Psoas muscle (tissue), 8 donors: Measurements from ENCODE around the gene CYTL1. TPM values are rescaled to one million over a fixed set of nuclear protein-coding genes. Genes with fewer than 3 reads are reported as not detected.
"Not testable (repeated sequence)": the region's sequence is repeated elsewhere in the genome, so short reads cannot be mapped to it uniquely, and the experiment has no call there.

Experiments
- ATAC-seq, 4 donors: fragments of 200-7000 bp; cut with Tn5 transposase; one replicate each; pipeline ENCODE4 v1.9.1; 2020; ENCODE audit warnings: moderate library complexity in 3 of 4, mild to moderate bottlenecking in 2 of 4
- DNase-seq, 2 donors: peaks; one replicate each; pipeline ENCODE4 v3.0.0-alpha.2; 2020
- H3K27ac ChIP-seq: fragments of 200-600 bp; one replicate; pipeline ENCODE4 v1.8.0; 2022
- H3K27me3 ChIP-seq, 3 donors: fragments of 200-600 bp in 1 of 3; one replicate each; pipeline versions ENCODE4 v1.6.1 to v1.8.0; 2013 to 2022; ENCODE audit warnings: low read length in 2 of 3, mild to moderate bottlenecking in 2 of 3, moderate library complexity in 1 of 3; ENCODE audit not compliant: insufficient read depth in 3 of 3
- H3K36me3 ChIP-seq, 2 donors: fragments of 200-600 bp in 1 of 2; one replicate each; pipeline versions ENCODE4 v1.6.1 to v1.8.0; 2013 to 2022; ENCODE audit warnings: low read depth in 1 of 2, mild to moderate bottlenecking in 1 of 2, moderate library complexity in 1 of 2; ENCODE audit not compliant: insufficient read depth in 1 of 2
- H3K4me1 ChIP-seq: fragments of 200-600 bp; one replicate; pipeline ENCODE4 v1.8.0; 2022
- H3K4me3 ChIP-seq: fragments of 200-600 bp; one replicate; pipeline ENCODE4 v1.8.0; 2022; ENCODE audit warnings: mild to moderate bottlenecking
- H3K9me3 ChIP-seq: fragments of 200-600 bp; one replicate; pipeline ENCODE4 v1.8.0; 2022
- WGBS, 3 donors: extraction: QIAGEN DNeasy Blood & Tissue Kit; methylation state at CpG; one replicate each; pipeline versions ENCODE4 v1.1.6 to v1.1.7; 2013; 5-methylcytosine and 5-hydroxymethylcytosine counted together
- intact Hi-C, 2 donors: fragments of 100-400 bp; cut with DNase I; formaldehyde crosslinking; loops; one replicate each; pipeline versions ENCODE4 v1.11.0 to v1.14.2; 2022
- long read RNA-seq, 2 donors: library from polyadenylated mRNA; unstranded; transcript quantifications; one replicate each; pipeline ENCODE4 v2.0.0, GENCODE V29; 2021
- polyA plus RNA-seq, 3 donors: library from polyadenylated mRNA; stranded (reverse); fragments of 200-250 nt; gene quantifications; one replicate each; pipeline ENCODE4 v1.2.3, GENCODE V29; 2013
- total RNA-seq, 4 donors: library from RNA; stranded (reverse); fragmentation: NEBNext Ultra II Directional in 2 of 4; extraction: Animal tissue kit (Norgen Biotek cat#: 25700) in 2 of 4; gene quantifications; one replicate each; pipeline versions ENCODE4 v1.2.1 to v1.2.4, GENCODE V29; 2021 to 2023
- TF ChIP-seq, protein P1 (sequence below): fragments of 200-600 bp; IDR thresholded peaks from one replicate; pipeline ENCODE4 v1.8.0; 2022; ENCODE audit warnings: antibody characterized with exemption
- donor health status: healthy with polysubstance abuse.
- donor health status: DM: no; HTN: no; CAD: no; lungs with moderate emphysema.
- donor health status: Bipolar disorder and iron deficiency.
- donor health status: healthy.
- donor health status: DM: yes; HTN: yes; CAD: no.
- donor health status: DM: no; HTN: no; CAD: no.
- donor health status: DM: no; HTN: no; CAD: no.
- donor health status: DM: yes; HTN: yes; CAD: no.

Gene CYTL1, protein sequence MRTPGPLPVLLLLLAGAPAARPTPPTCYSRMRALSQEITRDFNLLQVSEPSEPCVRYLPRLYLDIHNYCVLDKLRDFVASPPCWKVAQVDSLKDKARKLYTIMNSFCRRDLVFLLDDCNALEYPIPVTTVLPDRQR
- total RNA-seq (under 1 TPM in 1 of 4 donors, not detected in 3; 0.34 TPM), polyA plus RNA-seq (under 1 TPM; 0.05 to 0.13 (median 0.08) TPM)
- long read RNA-seq, donor 1, partial matches to known transcripts: 0 of 1 reads
- long read RNA-seq, donor 1, other reads (novel, unspliced or antisense): 0 of 1 reads
- long read RNA-seq, donor 2: 0 reads

DNA sequence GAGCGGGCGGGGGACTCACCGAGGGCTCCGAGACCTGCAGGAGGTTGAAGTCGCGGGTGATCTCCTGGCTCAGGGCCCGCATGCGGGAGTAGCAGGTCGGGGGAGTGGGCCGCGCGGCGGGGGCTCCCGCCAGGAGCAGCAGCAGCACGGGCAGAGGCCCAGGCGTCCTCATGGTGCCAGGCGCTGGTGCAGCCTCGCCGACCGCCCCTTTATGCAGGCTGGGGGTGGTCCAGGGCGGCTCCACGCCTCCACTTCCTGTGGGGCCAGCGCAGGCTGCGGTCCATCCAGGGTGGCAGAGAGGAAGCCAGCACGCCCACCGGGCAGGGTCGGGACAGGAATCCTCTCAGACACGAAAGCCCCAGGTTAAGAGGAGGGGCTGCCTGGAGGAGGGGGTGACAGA is at the start of gene CYTL1:
CYTL1 (minus strand) TSS at position 185 of the 400 bp plus-strand sequence; CDS start at position 172, 13 bp downstream.
- H3K4me1 ChIP-seq: no peaks in the 10 kb centered on the region
- peaks cover 4% of the 10 kb centered on the region for H3K9me3 ChIP-seq
- ATAC-seq (no peak), DNase-seq (no peak)
- intact Hi-C loops: no loop called here
- H3K36me3 ChIP-seq: no peaks in the 10 kb centered on the region
- 5 to 10% (median 9%) methylated on average over 26 to 28 of the region's 28 CpGs for WGBS, 3 donors
- no peak within 1 kb of the TSS for H3K27ac ChIP-seq
- H3K27me3 ChIP-seq: peaks cover 0 to 12% (median 5%) of the 10 kb centered on the region in 3 donors
- TF ChIP-seq, protein P1, sequence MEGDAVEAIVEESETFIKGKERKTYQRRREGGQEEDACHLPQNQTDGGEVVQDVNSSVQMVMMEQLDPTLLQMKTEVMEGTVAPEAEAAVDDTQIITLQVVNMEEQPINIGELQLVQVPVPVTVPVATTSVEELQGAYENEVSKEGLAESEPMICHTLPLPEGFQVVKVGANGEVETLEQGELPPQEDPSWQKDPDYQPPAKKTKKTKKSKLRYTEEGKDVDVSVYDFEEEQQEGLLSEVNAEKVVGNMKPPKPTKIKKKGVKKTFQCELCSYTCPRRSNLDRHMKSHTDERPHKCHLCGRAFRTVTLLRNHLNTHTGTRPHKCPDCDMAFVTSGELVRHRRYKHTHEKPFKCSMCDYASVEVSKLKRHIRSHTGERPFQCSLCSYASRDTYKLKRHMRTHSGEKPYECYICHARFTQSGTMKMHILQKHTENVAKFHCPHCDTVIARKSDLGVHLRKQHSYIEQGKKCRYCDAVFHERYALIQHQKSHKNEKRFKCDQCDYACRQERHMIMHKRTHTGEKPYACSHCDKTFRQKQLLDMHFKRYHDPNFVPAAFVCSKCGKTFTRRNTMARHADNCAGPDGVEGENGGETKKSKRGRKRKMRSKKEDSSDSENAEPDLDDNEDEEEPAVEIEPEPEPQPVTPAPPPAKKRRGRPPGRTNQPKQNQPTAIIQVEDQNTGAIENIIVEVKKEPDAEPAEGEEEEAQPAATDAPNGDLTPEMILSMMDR: no peak
- no peak within 1 kb of the TSS for H3K4me3 ChIP-seq

DNA sequence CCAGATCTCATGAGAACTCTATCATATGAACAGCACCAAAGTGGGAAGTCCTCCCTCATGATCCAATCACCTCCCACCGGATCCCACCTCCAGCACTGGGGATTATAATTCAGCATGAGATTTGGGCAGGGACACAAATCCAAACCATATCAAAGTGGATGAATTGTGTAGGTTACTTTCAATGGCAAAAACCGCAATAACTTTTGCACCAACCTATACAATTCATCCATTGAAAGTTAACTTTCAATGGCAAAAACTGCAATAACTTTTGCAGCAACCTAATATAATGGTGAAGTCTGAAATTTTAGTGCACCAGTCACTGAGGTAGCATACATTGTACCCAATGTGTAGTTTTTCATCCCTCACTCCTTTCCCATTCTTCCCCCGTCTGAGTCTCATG is 48.6 kb upstream of the CYTL1 start:
- H3K4me3 ChIP-seq: no peak overlapping the region
- DNase-seq (no peak), ATAC-seq (no peak)
- peaks cover 4% of the 10 kb centered on the region for H3K9me3 ChIP-seq
- no peaks in the 10 kb centered on the region for H3K36me3 ChIP-seq
- TF ChIP-seq, protein P1: no peak
- 76 to 96% (median 92%) methylated on average over 3 of the region's 3 CpGs for WGBS, 3 donors
- H3K27me3 ChIP-seq: no peaks in the 10 kb centered on the region
- intact Hi-C loops: no loop called here
- H3K4me1 ChIP-seq: no peaks in the 10 kb centered on the region
- no peak overlapping the region for H3K27ac ChIP-seq

DNA sequence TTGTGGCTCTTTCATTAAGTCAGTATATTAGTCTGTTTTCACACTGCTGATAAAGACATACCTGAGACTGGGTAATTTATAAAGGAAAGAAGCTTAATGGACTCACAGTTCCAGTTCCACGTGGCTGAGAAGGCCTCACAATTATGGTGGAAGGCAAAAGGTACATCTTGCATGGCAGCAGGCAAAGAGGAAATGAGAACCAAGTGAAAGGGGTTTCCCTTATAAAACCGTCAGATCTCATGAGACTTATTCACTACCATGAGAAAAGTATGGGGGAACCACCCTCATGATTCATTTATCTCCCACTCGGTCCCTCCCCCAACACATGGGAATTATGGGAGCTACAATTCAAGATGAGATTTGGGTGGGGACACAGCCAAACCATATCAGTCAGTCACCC is 47.7 kb upstream of the CYTL1 start:
- H3K27ac ChIP-seq, H3K36me3 ChIP-seq, DNase-seq, ATAC-seq, H3K4me1 ChIP-seq, intact Hi-C loops, H3K4me3 ChIP-seq, H3K27me3 ChIP-seq, H3K9me3 ChIP-seq: not testable (repeated sequence)
- WGBS, 3 donors: 79 to 82% (median 80%) methylated on average over 3 of the region's 3 CpGs

DNA sequence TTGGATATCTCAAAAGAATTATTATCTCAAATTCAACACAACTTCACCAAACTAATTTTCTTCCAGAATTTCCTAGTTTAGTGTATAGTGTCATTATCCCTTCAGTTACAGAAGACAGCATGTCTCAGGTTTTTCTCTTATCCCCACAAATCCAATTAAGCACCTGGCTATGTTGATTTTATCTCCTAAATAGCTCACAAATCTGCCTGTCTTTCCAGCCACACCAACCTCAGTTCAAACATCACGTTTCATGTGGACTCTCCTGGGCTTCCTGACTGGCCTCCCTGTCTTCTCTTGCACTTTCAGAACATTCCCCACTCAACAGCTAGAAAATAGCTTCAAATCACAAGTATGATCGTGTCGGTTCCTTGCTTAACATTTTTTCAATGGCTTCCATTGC is 46.8 kb upstream of the CYTL1 start:
- Histone ChIP-seq H3K27me3 (no peaks in the 10 kb centered on the region), H3K4me3 (no peak overlapping the region), H3K27ac (no peak overlapping the region), H3K4me1 (no peaks in the 10 kb centered on the region), H3K9me3 (no peaks in the 10 kb centered on the region), H3K36me3 (no peaks in the 10 kb centered on the region)
- ATAC-seq: no peak
- intact Hi-C loops: no loop called here
- TF ChIP-seq, protein P1: no peak
- DNase-seq: no peak
- WGBS, 3 donors: 74 to 77% (median 77%) methylated on average over 3 of the region's 3 CpGs

DNA sequence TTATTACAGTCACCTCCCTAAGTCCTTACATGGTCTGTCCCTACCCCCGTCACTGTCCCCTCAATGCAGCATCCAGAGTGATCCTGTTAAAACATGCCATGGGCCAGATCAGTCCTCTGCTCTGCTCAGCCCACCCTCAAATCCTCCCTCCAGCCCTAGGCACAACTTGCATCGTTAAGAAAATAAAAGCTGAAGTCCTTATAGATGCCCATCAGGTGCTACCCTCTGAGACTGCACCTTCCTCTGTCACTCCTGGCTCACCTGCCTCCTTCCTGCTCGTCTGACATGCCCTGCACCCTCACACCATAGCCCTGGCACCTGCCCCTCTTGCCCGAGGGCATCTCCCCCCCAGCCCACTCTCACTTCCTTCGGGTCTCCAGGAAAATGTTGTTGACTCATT is 36.2 kb upstream of the CYTL1 start:
- TF ChIP-seq, protein P1: no peak
- Histone ChIP-seq H3K4me3 (no peak overlapping the region), H3K9me3 (peaks cover 3% of the 10 kb centered on the region), H3K36me3 (no peaks in the 10 kb centered on the region), H3K27ac (no peak overlapping the region), H3K4me1 (peaks cover 3% of the 10 kb centered on the region), H3K27me3 (peaks cover 0 to 17% (median 12%) of the 10 kb centered on the region in 3 donors)
- ATAC-seq (no peak), DNase-seq (no peak)
- WGBS, 3 donors: 54 to 71% (median 63%) methylated on average over 5 of the region's 5 CpGs
- intact Hi-C loops: no loop called here
